ENCODE measurements around the gene ACTC1.
A peak's percentile ranks its signal among the peaks of the same experiment; 100 is the strongest.

ACTC1 gene

DNA sequence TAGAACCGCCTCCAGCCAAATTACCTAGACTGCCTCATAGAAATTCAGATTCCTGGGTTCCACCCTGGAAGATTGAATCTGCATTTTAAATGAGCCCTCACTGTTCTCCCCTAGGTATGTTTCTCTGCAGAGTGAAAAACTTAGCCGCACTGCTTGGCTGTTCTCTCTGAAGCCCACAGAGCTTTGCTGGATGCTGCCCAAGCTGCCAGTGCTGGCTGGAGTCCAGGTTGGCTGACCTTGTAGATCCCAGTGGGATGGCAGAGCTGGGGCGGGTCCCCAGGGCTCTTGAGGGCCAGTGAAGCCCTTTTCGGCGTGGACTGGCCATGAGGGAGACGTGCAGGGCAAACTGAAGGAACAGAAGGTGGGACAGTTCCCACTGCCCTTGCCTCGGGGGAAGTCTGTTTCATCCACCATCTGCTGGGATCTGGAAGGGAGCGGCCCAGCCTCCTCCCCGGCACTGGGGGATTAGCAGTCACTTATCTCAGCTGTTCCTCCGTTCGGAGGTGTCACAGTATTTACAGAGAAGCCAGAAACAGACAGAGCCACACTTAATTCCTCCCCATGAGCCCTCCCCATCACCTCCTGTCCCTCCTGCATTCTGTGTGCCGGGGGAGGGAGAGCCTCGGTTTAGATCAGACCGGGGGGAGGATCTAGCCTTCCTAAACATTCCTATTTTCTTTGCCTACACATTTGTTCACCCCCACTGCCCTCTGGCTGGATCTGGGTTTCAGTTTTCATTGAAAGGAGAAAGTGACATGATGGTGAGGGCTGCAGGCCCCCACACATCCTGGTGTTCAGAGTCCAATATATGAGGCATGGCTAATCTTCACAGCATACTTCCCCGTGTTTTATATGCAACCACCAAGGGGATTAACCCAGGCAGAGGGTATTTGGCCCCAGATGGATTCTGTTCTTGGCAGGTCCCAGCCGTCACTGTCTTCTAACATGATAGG is 4.1 kb upstream of the ACTC1 start:
- no peak for DNase-seq

DNA sequence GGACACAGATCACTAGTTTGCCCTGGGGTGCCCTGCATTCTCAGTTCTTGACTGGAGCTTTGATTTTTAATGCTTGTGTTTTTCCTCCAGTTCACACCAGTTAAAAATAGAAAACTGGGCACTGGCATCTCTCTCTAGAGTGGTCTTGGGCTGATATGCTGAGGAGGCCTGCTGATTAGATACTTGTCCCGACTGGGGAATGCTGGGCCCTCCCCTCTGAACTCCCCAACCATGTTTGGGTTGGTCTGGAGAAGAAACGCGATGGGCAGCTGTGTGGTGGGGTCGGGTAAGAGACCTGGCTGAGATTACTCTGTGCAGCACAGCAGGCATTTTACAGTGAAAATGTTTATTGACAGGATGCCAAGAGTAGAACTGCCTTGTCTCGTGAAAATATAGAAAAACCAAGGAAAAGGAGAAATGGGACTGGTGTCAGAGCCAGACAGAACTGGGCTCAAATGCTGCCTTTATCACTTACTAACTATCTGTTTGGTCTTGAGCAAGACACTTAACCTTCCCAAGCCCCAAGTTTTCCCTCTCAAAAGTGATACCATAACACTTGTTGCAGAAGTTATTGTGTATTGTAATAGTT is 1.6 kb upstream of the ACTC1 start:
- DNase-seq, result no peak

DNA sequence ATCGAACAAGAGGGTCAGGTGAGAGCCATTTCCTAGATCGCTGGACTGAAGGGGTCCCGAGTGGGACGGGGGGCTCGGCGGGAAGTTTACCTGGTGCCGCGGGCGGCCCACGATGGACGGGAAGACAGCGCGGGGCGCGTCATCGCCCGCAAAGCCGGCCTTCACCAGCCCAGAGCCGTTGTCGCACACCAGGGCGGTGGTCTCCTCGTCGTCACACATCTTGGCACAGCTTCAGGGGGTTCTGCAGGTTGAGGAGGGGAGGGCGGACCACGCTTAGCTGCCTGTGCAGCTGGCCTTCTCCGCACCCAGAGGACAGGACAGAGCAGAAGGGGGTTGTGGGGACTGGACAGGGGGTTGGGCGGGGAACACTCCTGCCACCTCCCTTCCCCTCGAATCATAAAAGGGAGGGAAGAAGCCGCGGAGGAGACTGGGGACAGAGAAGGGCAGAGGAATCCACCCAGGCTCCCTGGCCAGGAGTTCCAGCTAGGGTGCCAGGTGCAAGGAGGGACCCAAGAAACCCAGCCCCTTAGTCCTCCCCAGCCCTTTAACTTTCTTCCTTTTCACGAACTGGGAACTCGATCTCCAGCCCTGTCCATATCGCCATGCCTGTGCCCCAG is 651 bp downstream of the ACTC1 start:
- DNase-seq, result no peak

DNA sequence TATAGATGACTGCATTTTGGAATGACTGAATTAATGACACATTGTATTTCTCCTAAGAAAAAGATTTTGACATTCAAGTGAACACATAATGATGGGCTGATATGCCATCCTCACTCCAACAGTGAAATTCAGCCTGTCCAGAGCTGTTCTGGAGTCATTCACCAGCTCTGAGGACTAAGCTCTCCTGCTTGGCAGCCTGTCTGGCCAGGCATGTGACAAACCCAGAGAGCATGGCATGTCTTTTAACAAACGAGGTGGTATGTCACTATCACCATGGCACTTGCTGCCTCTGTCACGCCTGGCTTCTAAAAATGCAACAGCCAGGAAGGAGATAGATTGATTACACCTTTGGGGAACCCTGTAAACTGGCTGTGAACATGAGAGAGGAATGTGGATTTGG is 1.4 kb downstream of the ACTC1 start:
- DNase-seq, result no peak

DNA sequence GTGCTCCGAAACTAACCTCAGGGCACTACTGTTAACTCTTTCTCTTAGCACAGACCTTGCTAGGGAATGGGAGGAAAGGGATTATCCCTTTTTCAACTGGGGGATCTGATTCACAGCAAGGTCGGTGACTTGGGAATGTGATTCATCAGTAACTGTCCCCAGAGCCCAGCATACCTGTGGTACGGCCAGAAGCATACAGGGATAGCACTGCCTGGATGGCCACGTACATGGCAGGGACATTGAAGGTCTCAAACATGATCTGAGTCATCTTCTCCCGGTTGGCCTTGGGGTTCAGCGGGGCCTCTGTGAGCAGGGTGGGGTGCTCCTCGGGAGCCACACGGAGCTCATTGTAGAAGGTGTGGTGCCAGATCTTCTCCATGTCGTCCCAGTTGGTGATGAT is 2.3 kb downstream of the ACTC1 start:
- DNase-seq, result no peak

DNA sequence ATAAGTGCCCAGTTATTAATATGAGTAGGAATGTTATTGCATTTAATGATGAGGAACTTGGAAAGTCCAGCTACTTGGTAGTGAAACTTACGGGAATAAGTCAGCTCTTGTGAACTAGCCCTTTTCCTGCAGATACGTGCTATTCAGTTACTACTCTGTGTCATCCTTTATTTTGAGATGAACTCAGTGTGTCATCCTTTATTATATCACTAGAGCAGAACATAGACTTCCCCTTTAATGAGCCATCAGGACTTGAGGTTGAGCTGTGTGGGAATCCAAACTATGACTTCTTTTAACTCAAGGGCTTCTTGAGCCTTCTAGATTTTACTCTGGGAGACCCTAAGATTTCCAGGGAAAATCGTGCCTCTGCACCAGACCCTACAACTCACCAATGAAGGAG is 3.6 kb downstream of the ACTC1 start:
- DNase-seq, result peak; percentile 44

DNA sequence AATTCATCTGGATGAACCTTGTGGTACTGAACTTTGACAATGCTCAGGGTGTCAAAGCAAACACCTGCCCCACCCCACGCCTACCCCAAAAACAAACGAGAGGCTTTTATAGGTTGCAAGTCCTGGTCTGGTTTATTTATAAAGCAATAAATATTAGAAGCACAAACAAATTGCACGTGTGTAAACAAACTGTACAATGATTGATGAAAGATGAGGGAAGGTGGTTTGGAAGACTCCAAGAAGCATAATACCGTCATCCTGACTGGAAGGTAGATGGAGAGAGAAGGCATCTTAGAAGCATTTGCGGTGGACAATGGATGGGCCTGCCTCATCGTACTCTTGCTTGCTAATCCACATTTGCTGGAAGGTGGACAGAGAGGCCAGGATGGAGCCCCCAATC is 5.2 kb downstream of the ACTC1 start:
- no peak for DNase-seq

DNA sequence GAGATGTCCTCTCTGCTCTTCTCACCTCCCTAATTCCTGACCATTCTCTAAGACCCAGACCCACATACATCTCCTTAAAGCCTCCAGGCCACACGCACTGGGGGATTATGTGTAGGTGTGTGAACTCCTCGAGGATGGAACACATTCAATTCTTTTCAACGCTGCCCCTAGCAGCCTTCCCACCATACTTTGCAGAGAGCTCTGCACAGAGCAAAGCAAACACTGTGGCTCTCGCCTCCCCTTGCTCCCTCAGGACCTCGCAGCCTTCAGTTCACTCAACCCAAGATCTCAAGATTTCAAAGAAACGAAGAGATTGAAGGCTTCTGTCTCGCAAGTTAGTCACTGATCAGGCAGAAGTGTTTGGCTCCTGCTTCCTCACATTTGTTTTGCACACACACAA is 6.0 kb downstream of the ACTC1 start:
- DNase-seq, result no peak

DNA sequence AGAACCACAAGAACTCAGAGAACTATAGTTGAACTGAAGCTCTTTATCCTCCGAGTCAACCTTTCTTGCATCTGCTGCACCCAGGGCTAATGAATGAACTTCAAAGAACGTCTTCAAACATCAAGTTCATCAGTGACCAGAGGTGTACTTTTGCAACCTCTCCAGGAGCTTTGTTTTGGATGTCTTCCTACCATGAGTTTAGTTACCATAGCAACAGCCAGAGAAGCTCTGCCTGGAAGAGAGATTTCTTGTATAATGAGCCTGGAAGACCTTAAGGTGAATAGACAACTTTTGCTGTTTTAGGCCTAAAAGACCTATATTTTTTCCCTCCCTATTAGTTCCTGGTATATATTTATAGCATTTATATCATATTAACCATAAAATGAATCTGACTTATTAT is 9.1 kb downstream of the ACTC1 start:
- no peak for DNase-seq

DNA sequence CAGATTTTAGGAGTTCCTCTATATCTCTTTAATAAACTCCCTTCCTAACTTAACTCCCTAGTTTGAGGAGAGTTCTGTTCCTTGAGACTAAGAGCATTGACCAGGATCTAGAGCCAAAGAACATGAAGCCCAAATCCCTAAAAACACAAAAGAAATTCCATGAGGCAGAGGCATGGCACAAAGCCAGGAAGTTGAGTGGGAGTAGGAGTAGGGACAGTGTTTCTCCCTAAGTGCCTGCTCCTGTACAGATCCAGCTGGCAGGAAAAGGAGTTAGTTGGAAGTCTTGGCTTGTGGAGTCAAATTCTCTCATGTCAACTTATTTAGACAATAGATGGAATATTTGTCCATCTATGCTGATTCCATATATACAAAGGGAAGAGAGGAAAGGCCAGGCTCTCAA is 11.4 kb downstream of the ACTC1 start:
- no peak for DNase-seq

DNA sequence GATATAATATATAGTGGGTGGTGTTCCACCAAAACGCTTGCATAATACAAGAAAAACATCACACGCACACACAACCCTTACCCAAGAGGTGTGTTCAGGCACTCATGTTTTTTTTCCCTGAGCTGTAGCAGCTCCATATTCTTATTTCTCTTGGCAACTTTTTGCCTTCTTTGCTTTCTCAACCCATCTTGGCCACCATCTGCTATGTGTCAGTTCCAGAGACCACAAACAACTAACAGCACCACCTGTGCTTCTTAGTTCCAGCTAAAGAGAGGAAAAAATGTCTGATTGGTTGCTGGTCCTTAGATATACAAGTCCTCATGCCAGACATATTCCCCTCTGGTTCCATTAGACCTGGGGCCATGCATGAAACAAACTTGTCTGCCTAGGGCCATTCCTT is 11.9 kb downstream of the ACTC1 start:
- DNase-seq, result no peak

DNA sequence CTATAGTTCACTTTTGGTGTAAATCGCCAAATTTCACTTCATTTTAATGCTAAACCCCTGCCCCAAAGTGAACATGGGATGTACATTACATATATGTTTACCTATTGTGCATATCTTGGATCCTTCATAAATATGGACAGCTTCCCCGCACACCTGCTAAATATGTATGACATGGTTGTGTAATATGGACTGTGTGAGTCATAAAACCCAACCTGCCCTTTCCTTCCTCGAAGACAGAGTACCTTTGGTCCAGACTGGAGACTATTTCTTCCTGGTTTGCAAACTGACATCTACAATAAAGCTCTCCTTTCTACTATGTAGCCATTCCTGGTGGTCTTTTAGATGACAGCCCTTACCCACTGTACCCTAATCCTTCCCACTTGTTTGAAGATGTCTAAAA is 12.4 kb downstream of the ACTC1 start:
- no peak for DNase-seq

DNA sequence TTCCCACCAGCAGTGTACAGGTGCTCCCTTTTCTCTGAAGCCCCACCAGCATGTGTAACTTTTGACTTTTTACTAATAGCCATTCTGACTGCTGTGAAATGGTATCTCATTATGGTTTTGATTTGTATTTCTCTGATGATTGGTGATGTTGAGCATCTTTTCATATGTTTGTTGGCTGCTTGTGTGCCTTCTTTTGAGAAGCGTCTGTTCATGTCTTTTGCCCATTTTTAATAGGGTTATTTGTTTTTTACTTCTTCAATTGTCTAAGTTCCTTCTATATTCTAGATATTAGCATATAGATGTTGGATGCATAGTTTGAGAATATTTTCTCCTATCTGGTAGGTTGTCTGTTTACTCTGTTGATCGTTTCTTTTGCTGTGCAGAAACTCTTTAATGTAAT is 14.6 kb downstream of the ACTC1 start:
- no peak for DNase-seq

DNA sequence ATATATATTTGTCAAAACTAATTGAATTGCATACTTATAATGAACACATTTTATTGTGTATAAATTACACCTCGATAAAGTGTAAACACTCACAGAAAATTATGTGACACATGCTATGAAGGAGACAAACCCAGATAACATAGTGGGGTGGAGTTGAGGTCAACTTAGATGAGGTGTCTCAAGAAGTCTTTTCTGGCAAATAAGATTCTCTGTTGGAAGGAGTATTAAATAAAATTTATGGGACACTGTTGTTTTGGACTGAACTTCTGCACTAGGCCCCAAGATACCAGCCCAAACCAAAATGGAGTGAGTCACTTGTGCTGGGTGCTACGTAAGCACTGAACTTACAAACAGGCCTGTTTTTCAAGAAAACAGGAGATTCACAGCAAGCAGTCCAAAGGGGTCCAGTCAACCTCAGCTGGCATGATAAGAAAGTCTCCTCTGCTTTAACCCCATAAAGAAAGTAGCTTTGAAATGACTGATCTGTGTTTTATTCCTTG is 18.7 kb downstream of the ACTC1 start:
- DNase-seq, result no peak

DNA sequence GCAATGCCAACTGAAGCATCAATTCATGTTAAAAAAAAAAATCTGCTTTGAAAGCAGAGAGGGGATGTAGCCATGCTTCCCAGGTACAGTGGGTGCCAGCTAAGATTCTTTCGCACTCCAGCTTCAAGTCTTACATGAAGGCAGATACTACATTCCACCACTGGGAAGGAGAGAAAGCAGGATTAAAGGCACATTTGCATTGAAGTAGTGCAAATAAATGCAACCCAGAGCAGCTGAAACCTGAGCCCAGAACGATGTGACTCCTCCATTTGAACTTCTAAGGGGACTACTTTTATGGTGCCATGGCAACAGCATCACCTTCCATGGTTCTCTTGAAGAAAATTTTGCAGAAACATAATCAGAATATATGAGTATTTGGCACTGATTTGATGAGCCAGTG is 21.4 kb downstream of the ACTC1 start:
- no peak for DNase-seq

DNA sequence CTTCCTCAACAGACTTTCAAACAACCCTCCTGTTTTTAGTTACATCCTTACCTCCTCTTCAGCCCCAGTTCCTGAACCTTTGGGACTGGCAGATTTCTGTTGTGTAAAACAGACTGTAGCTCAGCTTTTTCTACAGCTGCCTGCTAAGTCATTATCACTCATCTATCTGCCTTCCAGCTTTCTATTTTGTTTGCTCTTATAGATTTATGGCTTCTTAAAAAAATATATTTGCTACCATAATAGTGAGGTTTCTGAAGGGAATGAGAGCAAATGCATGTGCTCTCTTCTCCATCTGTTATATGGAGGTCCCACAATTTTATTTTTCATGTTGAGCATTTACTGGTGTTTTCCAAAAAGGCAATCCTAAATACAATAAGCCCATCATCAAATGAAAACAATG is 22.3 kb downstream of the ACTC1 start:
- no peak for DNase-seq

DNA sequence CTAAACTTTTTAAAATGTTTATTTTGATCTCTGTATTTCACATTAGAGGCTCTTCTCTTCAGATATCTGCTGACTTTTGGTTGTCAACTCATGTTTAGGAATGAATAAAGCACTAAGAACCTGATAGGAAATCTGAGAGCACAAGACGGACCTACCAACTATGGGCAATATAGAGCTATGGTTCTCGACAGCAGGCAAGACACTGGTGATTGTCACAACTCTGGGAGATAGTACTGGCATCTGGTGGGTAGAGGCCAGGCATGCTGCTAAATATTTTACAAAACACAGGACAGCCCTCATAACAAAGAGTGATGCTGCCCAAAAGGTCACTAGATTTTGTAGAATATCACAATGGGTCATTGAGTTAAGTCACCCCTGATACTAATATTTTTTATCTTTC is 23.0 kb downstream of the ACTC1 start:
- no peak for DNase-seq

DNA sequence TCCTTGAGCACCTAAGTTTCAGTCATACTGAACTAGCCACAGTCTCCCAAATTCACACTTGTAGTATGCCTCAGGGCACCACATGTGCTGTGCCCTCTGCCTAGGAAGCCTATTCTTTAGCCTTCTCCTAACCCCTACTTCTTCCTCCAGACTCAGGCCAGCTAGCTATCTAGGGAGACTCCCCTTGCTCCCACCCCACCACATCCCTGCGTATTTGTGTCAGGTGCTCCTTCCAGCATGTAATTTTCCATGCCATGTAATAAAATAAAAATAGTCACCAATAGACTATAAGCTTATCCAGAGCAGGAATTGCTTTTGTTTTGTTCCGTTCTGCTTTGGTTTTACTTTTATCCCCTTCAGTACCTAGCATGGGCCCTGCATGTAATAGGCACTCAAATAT is 25.6 kb downstream of the ACTC1 start:
- DNase-seq, result no peak

DNA sequence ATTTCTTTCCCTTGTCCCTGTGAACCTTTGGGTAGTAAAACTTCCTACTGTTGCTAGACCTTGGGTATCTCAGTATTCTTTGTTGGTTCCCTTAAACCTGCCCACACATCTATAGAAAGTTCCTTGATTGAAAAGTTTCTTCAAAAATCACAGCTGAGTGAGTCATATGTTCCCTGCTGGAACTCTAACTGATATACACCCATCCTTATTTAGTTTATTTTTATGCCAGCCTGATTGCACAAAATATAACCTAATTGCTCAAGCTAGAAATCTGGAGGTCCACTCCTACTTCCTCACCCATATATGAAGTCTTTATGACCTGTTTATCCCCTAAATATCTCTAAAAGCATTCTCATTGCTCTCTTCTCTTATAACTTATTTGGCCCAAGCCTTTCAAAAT is 26.8 kb downstream of the ACTC1 start:
- DNase-seq, result peak; percentile 3

DNA sequence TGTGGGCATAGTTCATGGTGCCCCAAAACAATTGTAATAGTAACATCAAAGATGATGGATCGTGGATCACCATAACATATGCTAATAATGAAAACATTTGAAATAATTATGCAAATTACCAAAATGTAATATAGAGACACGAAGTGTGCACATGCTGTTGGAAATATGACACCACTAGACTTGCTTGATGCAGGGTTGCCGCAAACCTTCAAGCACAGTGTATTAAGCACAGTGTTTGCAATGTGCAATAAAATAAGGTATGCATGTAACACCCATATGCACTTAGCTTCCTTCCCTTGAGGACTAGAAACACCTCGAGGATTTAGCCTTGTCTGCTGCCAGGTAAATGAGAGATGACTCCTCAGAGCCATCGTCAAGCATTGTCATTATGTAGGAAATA is 29.6 kb downstream of the ACTC1 start:
- no peak for DNase-seq

DNA sequence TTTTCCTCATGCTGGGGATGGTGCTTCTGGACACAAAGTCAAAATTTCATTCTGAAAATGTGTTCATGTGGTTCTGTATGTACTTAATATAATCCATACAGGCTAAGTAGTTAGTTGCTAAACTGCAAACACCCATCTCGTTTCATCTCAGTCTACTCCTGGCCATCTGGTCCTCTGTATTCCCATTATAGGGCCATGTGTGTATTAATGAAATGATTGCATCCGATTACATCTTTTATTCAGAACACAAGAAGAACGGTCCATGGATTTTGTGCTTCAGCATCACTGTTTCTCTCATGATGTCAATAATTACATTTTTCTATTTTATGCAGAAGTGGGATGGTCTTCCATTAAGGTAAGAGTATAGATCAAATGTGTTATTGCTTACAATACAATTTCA is 34.4 kb downstream of the ACTC1 start:
- no peak for DNase-seq

DNA sequence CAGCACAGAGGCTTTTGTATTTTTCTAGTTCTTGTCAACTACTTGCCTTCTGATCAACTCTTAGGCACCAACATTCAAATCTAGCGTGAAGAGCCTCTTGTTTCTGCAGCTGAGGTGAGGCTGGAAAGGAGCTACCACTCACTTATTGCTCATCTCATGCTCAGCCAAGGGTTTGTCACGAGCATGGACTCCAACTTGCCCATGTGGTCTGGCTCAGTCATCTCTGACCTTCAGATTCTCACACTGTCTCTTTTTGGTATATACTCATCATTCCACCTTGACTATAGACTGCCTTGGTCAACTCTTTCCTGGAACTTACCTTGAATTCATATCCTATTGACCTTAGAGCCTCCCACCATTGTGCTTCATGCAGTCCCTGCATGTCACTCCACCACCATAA is 35.4 kb downstream of the ACTC1 start:
- no peak for DNase-seq

DNA sequence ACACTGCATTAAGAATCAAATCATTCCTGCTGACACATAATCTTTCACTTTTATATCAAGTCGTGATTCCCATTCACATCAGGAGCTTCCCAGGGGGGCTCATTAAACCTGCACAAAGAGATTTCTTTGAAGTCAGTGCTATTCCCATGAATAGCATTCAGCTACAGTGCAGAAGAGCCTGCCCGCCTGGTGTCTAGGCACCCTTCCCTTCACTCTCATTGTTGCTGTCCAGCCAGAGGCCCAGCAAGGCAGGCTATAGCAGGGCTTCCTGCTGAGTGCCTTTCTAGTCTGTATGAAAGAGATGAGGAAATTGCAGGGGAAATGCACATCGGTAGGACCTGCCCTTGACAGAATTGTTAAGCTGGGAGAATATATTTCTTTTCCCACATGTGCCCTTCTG is 36.0 kb downstream of the ACTC1 start:
- no peak for DNase-seq

DNA sequence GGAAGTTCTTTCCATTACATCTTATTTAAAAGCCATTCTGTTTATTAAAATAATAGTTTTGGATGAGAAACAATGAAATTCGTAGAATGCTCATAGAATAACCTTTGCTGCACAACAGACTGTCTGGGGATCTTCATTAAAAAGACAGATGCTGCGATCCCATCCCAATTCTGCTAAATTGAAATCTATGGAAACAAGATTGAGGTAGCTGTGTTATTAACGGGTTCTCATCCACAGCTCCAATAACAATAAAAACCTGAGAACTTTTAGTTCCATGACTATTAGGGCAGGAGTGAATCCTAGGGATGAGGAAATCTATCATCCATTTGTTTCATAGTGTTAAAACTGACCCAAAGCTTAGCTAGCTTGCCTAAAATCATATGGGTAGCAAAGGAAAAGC is 38.1 kb downstream of the ACTC1 start:
- no peak for DNase-seq

Data from suppressor macrophage treated with lipopolysaccharide for 4 hours (primary cell).